Bronchial epithelial cell (primary cell): ENCODE measurements around the gene VPS11. TPM values are rescaled to one million over a fixed set of nuclear protein-coding genes. Genes with fewer than 3 reads are reported as not detected.

Experiments used
- DNase-seq: peaks from one replicate; pipeline ENCODE4 v3.0.0-alpha.2; 2010; ENCODE audit warnings: low read depth
- FAIRE-seq: peaks from 2 replicates; lab custom pipeline; 2011; peaks lifted over from hg19 to GRCh38; lab: Jason Lieb, UNC
- H3K27me3 ChIP-seq: 2 replicates; pipeline ENCODE4 v1.5.1; 2011; ENCODE audit warnings: low read length; ENCODE audit not compliant: control insufficient read depth, insufficient read depth
- H3K36me3 ChIP-seq: 2 replicates; pipeline ENCODE4 v1.5.1; 2011; ENCODE audit warnings: low read length; ENCODE audit not compliant: control insufficient read depth, insufficient read depth
- H3K4me3 ChIP-seq: 2 replicates; pipeline ENCODE4 v1.5.1; 2011; ENCODE audit warnings: mild to moderate bottlenecking, low read depth, low read length, control low read depth
- total RNA-seq: library from RNA; depleted of rRNA; stranded (reverse); fragments of >200 nt; gene quantifications from 2 replicates; pipeline ENCODE4 v1.2.1, GENCODE V29; 2014
- TF ChIP-seq, protein P1 (sequence below): IDR thresholded peaks from 2 replicates; pipeline ENCODE4 v1.5.1; 2011; ENCODE audit warnings: mild to moderate bottlenecking, moderate library complexity, low read length, control low read depth, inconsistent platforms; ENCODE audit not compliant: insufficient read depth, severe bottlenecking

Gene VPS11
- total RNA-seq, 1 donor from 2014 or later, result 24.5 TPM

DNA sequence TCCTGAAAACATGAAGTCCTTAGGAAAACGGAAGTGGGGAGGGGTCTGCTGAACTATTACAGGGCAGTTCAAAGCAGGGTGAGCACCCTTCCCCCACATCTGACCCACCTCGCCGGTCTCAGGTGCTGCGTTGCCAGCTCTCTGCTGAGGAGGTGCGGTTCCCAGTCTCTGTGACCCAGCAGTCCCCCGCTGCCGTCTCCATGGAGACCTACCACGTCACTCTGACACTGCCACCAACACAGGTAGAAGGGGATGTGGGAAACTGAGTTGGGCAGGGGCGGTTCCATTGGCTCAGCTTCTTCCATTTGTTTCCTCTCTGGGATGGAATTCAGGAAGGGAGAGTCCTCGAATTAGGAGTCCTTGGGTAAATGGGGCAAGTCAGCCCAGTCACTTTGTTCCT is 42.8 kb downstream of the VPS11 start:
- TF ChIP-seq, protein P1, sequence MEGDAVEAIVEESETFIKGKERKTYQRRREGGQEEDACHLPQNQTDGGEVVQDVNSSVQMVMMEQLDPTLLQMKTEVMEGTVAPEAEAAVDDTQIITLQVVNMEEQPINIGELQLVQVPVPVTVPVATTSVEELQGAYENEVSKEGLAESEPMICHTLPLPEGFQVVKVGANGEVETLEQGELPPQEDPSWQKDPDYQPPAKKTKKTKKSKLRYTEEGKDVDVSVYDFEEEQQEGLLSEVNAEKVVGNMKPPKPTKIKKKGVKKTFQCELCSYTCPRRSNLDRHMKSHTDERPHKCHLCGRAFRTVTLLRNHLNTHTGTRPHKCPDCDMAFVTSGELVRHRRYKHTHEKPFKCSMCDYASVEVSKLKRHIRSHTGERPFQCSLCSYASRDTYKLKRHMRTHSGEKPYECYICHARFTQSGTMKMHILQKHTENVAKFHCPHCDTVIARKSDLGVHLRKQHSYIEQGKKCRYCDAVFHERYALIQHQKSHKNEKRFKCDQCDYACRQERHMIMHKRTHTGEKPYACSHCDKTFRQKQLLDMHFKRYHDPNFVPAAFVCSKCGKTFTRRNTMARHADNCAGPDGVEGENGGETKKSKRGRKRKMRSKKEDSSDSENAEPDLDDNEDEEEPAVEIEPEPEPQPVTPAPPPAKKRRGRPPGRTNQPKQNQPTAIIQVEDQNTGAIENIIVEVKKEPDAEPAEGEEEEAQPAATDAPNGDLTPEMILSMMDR, result no peak
- H3K27me3 ChIP-seq, result no peaks in the 10 kb centered on the region
- DNase-seq, result no peak
- no peak for FAIRE-seq
- no peak overlapping the region for H3K4me3 ChIP-seq
- H3K36me3 ChIP-seq, result peaks cover 8% of the 10 kb centered on the region

DNA sequence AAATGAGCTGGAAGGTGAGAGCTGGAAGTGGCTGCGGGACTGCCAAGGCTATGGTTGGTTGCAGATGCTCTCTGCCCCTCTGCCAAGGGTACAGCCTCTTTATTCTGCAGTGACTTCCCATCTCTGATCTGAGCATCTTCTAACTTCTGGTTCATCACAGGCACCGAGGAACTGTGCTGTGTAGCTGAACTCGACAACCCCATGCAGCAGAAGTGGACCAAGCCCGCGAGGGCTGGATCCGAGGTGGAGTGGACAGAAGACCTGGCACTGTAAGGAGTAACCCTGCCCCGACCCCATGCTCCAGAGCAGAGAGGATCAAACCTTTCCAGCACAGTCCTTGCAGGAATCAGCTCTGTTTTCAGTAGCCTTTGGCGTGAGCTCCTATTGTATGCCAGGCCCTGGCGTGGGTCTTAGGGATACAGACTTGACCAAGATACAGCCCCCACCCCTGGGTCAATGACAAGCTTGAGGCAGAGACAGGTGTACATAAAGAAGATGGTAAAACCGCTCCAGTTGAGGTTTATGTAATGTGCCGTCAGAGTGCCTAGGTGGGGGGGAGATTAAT is 43.8 kb downstream of the VPS11 start:
- DNase-seq, result no peak
- no peak for FAIRE-seq
- peaks cover 8% of the 10 kb centered on the region for H3K36me3 ChIP-seq
- H3K27me3 ChIP-seq, result no peaks in the 10 kb centered on the region
- TF ChIP-seq, protein P1, result no peak
- H3K4me3 ChIP-seq, result no peak overlapping the region

DNA sequence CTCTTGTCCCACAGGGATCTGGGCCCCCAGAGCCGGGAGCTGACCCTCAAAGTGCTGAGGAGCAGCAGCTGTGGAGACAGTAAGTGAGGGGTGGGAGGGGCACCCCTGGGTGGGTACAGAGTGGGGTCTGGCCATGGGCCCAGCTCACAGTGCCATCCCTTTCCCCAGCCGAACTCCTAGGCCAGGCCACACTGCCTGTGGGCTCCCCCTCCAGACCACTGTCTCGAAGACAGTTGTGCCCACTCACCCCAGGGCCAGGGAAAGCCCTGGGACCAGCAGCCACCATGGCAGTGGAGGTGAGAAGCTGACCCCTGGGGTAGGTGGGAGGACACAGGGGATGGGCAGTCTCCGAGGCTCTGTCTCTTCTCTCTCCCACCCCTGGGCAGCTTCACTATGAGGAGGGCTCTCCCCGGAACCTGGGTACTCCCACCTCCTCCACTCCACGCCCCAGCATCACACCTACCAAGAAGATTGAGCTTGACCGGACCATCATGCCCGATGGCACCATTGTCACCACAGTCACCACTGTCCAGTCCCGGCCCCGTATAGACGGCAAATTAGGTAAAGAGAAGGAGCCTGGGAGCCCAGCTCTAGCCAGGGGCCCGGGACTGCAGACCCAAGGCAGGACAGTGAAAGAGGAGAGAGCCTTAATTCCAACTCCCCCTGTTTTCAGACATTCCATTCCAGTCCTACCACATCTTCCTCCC is 44.8 kb downstream of the VPS11 start:
- Histone ChIP-seq H3K4me3 (no peak overlapping the region), H3K27me3 (no peaks in the 10 kb centered on the region), H3K36me3 (peaks cover 10% of the 10 kb centered on the region)
- DNase-seq, result no peak
- TF ChIP-seq, protein P1, result no peak
- no peak for FAIRE-seq

DNA sequence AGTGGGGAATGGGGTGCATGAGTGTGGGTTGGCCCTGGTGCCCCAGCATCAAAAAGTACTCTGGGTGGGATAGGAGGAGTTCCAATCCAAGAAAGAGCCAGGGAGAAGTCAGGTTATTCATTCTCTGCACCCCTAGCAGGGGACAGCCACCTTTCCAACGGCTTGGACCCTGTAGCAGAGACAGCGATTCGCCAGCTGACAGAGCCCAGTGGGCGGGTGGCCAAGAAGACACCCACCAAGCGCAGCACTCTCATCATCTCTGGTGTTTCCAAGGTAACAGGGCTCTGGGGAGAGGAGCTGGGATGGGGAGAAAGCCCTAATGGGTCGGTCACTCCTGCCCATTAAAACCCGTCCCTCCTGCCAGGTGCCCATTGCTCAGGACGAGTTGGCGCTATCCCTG is 46.1 kb downstream of the VPS11 start:
- Histone ChIP-seq H3K27me3 (no peaks in the 10 kb centered on the region), H3K36me3 (peaks cover 10% of the 10 kb centered on the region), H3K4me3 (no peak overlapping the region)
- TF ChIP-seq, protein P1, result no peak
- DNase-seq (no peak), FAIRE-seq (no peak)

DNA sequence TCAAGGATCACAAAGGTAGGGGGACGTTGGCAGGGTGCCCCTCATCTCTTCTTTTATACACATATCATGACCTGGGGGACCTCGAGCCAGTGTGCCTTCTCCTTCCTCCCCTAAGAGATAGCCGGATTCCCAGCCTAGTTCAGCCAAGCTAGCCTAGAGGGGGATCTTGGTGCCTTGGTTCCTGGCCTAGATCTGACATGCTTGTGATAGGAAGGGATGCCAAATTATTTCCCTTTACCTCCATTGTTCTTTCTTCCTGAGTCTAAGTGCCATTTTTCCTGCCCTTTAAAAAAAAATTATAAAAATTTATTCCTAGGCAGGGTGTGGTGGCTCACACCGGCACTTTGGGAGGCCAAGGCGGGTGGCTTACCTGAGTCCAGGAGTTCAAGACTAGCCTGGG is 46.7 kb downstream of the VPS11 start:
- Histone ChIP-seq H3K36me3 (peaks cover 10% of the 10 kb centered on the region), H3K4me3 (no peak overlapping the region), H3K27me3 (no peaks in the 10 kb centered on the region)
- TF ChIP-seq, protein P1, result no peak
- FAIRE-seq (no peak), DNase-seq (no peak)
